ENCODE measurements around the gene DHRS7C.

The DHRS7C gene

DNA sequence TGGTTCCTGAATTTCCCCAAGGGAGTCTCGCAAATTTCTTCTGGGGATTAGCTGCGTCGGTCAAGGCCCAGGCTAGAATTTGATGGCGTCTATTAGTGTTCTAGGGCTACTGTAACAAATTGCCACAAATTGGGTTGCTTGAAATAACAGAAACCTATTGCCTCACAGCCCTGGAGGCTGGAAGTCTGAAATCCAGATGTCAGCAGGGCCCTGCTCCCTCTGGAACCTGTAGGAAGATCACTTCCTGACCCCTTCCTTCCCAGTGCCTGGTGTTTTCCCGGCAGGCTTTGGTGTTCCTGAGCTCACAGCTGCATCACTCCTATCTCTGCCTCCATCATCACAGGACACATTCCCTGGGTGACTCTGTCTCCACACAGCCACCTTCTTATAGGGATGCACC, 24.4 kb downstream of the DHRS7C start:
- Histone ChIP-seq H2AFZ (ENCODE audit: low read depth, low read length, severe bottlenecking) (no peak overlapping the region), H3K9me2 (replicated peaks; ENCODE audit: insufficient read depth, low read length) (no peaks in the 10 kb centered on the region), H3K79me2 (ENCODE audit: insufficient read depth, low read length) (no peaks in the 10 kb centered on the region), H3K27ac (ENCODE audit: low read depth, low read length) (no peak overlapping the region), H3F3A (ENCODE audit: insufficient read depth) (0 out of 2 replicates have a peak, but pooled peaks cover 4% of the 10 kb centered on the region), H3K9me3 (ENCODE audit: insufficient read depth, low read length) (no peaks in the 10 kb centered on the region), H4K20me1 (ENCODE audit: low read depth, low read length) (no peaks in the 10 kb centered on the region), H3K4me3 (ENCODE audit: insufficient read depth, low read length, poor library complexity, severe bottlenecking) (no peak overlapping the region), H3K9ac (ENCODE audit: low read length) (no peak overlapping the region), H3K27me3 (ENCODE audit: low read length) (no peaks in the 10 kb centered on the region), H3K4me2 (ENCODE audit: low read depth, low read length, poor library complexity, severe bottlenecking) (no peak overlapping the region), H3K36me3 (ENCODE audit: low read length) (no peaks in the 10 kb centered on the region)
- TF ChIP-seq, protein P1, sequence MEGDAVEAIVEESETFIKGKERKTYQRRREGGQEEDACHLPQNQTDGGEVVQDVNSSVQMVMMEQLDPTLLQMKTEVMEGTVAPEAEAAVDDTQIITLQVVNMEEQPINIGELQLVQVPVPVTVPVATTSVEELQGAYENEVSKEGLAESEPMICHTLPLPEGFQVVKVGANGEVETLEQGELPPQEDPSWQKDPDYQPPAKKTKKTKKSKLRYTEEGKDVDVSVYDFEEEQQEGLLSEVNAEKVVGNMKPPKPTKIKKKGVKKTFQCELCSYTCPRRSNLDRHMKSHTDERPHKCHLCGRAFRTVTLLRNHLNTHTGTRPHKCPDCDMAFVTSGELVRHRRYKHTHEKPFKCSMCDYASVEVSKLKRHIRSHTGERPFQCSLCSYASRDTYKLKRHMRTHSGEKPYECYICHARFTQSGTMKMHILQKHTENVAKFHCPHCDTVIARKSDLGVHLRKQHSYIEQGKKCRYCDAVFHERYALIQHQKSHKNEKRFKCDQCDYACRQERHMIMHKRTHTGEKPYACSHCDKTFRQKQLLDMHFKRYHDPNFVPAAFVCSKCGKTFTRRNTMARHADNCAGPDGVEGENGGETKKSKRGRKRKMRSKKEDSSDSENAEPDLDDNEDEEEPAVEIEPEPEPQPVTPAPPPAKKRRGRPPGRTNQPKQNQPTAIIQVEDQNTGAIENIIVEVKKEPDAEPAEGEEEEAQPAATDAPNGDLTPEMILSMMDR (IDR thresholded peaks at IDR 0.05; ENCODE audit: insufficient read depth, low read length, poor library complexity, severe bottlenecking) = no peak
- TF ChIP-seq EZH2phosphoT487 (conservative IDR thresholded peaks at IDR 0.05; ENCODE audit: low read length) = no peak

DNA sequence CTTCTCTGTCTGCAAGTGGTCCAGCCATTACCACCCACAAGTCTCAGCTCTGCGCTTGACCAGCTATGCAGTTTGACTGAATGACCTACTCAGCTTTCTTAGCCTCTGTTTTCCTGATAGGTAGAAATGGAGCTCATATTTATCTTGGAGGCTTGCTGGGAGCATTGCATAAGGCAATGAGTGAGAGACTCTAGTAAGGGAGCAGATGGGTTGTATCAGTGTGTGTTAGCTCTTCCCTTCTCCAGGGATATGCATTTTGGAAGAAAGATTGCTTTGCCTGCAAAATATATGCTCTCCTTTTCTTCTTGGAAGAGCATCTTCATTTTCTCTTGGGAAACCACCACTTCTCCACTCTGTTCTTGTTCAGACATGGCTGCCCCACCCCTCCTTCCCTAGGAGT, 26.1 kb downstream of the DHRS7C start:
- H3K36me3 ChIP-seq (ENCODE audit: low read length) = no peaks in the 10 kb centered on the region
- H3K9me3 ChIP-seq (ENCODE audit: insufficient read depth, low read length) = no peaks in the 10 kb centered on the region
- H3K9me2 ChIP-seq (replicated peaks; ENCODE audit: insufficient read depth, low read length) = no peaks in the 10 kb centered on the region
- H2AFZ ChIP-seq (ENCODE audit: low read depth, low read length, severe bottlenecking) = no peak overlapping the region
- no peak overlapping the region for H3K27ac ChIP-seq (ENCODE audit: low read depth, low read length)
- no peak overlapping the region for H3K4me3 ChIP-seq (ENCODE audit: insufficient read depth, low read length, poor library complexity, severe bottlenecking)
- no peak overlapping the region for H3K9ac ChIP-seq (ENCODE audit: low read length)
- no peaks in the 10 kb centered on the region for H3K27me3 ChIP-seq (ENCODE audit: low read length)
- H3K79me2 ChIP-seq (ENCODE audit: insufficient read depth, low read length) = no peaks in the 10 kb centered on the region
- TF ChIP-seq EZH2phosphoT487 (conservative IDR thresholded peaks at IDR 0.05; ENCODE audit: low read length) = no peak
- TF ChIP-seq, protein P1 (IDR thresholded peaks at IDR 0.05; ENCODE audit: insufficient read depth, low read length, poor library complexity, severe bottlenecking) = no peak
- H3F3A ChIP-seq (ENCODE audit: insufficient read depth) = 0 out of 2 replicates have a peak, but pooled peaks cover 6% of the 10 kb centered on the region
- no peaks in the 10 kb centered on the region for H4K20me1 ChIP-seq (ENCODE audit: low read depth, low read length)
- no peak overlapping the region for H3K4me2 ChIP-seq (ENCODE audit: low read depth, low read length, poor library complexity, severe bottlenecking)

DNA sequence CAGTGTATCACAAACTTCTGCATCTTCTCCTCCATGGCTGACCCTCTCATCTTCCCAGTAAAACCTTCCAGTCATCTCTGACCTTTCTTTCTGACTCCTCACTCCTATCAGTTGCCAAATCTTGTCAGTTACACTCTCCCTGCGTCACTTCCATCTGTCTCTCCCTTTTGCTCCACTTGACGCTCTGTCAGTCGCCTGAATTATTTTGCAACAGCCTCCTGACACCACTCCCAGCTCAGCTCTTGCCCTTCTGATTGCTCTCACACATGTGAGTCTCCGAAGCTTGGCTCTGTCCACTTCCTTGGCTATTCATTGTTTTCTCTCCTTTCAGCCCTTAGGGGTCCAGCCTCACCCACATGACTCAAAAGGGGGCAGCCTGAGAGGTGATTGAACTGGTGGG, 27.7 kb downstream of the DHRS7C start:
- no peaks in the 10 kb centered on the region for H3K36me3 ChIP-seq (ENCODE audit: low read length)
- no peak overlapping the region for H3K4me2 ChIP-seq (ENCODE audit: low read depth, low read length, poor library complexity, severe bottlenecking)
- no peak overlapping the region for H3K9ac ChIP-seq (ENCODE audit: low read length)
- H3K9me3 ChIP-seq (ENCODE audit: insufficient read depth, low read length) = no peaks in the 10 kb centered on the region
- no peak overlapping the region for H2AFZ ChIP-seq (ENCODE audit: low read depth, low read length, severe bottlenecking)
- TF ChIP-seq, protein P1 (IDR thresholded peaks at IDR 0.05; ENCODE audit: insufficient read depth, low read length, poor library complexity, severe bottlenecking) = no peak
- no peak for TF ChIP-seq EZH2phosphoT487 (conservative IDR thresholded peaks at IDR 0.05; ENCODE audit: low read length)
- H3K27me3 ChIP-seq (ENCODE audit: low read length) = no peaks in the 10 kb centered on the region
- H3K9me2 ChIP-seq (replicated peaks; ENCODE audit: insufficient read depth, low read length) = no peaks in the 10 kb centered on the region
- H3K4me3 ChIP-seq (ENCODE audit: insufficient read depth, low read length, poor library complexity, severe bottlenecking) = no peak overlapping the region
- H4K20me1 ChIP-seq (ENCODE audit: low read depth, low read length) = no peaks in the 10 kb centered on the region
- no peaks in the 10 kb centered on the region for H3K79me2 ChIP-seq (ENCODE audit: insufficient read depth, low read length)
- H3K27ac ChIP-seq (ENCODE audit: low read depth, low read length) = no peak overlapping the region
- 0 out of 2 replicates have a peak, but pooled peaks cover 6% of the 10 kb centered on the region for H3F3A ChIP-seq (ENCODE audit: insufficient read depth)

All from SU-DHL-6 (cell line).